ENCODE measurements around the gene ZNF689. TPM values are rescaled to one million over a fixed set of nuclear protein-coding genes. Genes with fewer than 3 reads are reported as not detected.
A peak's percentile ranks its signal among the peaks of the same experiment; 100 is the strongest.

The ZNF689 gene
- total RNA-seq, 1 donor, result 8.1 TPM

- no peak for DNase-seq (ENCODE audit: low read depth)
- no peak overlapping the region for H3K4me3 ChIP-seq (ENCODE audit: low read depth, low read length)
- no peak for TF ChIP-seq CTCF (IDR thresholded peaks at IDR 0.05; ENCODE audit: insufficient read depth, low read length)
Observed at GRCh38 chr16:30606004-30606403, 4.2 kb downstream of the ZNF689 start.

- TF ChIP-seq CTCF (IDR thresholded peaks at IDR 0.05; ENCODE audit: insufficient read depth, low read length), result no peak
- DNase-seq (ENCODE audit: low read depth), result no peak
Observed at GRCh38 chr16:30605158-30605557, 5.0 kb downstream of the ZNF689 start.

DNA sequence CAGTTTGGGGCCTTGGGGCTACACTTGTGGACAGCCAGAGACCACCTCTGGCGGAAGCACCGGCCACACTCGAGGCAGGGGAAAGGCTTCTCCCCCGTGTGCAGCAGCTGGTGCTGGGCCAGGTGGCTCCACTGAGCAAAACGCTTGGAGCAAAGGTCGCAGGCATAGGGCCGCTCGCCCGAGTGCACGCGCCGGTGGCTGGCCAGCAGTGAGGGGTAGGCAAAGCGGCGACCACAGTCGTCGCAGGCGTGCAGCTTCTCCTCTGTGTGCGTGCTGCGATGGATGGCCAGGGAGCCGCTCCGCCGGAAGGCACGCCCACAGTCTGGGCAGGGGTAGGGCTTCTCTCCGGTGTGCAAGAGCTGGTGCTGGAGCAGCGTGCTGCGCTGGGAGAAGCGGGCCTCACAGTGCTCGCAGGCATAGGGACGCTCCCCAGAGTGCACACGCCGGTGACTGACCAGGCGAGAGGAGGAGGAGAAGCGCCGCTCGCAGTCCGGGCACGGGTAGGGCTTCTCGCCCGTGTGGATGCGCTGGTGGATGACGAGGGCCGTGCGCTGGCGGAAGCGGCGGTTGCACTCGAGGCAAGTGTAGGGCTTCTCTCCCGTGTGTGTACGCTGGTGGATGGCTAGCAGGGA lies 5.8 kb downstream of the ZNF689 start:
- no peak for TF ChIP-seq CTCF (IDR thresholded peaks at IDR 0.05; ENCODE audit: insufficient read depth, low read length)
- DNase-seq (ENCODE audit: low read depth), result no peak
- no peak overlapping the region for H3K4me3 ChIP-seq (ENCODE audit: low read depth, low read length)

More at GRCh38 chr16:30605158-30605557, 5.0 kb downstream of the ZNF689 start:
- H3K4me3 ChIP-seq (ENCODE audit: low read depth, low read length), result no peak overlapping the region

DNA sequence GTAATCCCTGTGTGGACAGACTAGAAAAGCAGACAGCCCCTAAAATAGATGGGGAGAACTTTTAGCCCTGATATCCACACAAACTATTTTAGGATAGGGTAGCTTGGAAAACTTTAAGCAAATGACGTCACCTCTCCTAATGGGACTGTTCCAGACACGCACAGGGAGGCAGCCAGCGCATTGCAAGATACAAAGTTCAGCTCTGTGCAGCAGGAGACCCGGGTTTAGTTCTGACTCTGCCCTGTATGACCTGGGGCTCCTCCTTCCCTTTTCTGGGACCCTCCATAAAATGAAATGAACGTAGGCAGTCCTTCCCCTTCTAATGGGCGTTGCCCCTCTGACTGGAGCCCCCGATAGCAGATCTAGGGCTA lies 6.3 kb downstream of the ZNF689 start:
- no peak overlapping the region for H3K4me3 ChIP-seq (ENCODE audit: low read depth, low read length)
- peak; percentile 27 for DNase-seq (ENCODE audit: low read depth)

GRCh38 chr16:30602616-30603277 lies 7.4 kb downstream of the ZNF689 start:
- H3K4me3 ChIP-seq (ENCODE audit: low read depth, low read length), result no peak overlapping the region
- TF ChIP-seq CTCF (IDR thresholded peaks at IDR 0.05; ENCODE audit: insufficient read depth, low read length), result no peak
- DNase-seq (ENCODE audit: low read depth), result peak; percentile 43

More for the DNA sequence above, 6.3 kb downstream of the ZNF689 start:
- TF ChIP-seq CTCF (IDR thresholded peaks at IDR 0.05; ENCODE audit: insufficient read depth, low read length), result no peak

DNA sequence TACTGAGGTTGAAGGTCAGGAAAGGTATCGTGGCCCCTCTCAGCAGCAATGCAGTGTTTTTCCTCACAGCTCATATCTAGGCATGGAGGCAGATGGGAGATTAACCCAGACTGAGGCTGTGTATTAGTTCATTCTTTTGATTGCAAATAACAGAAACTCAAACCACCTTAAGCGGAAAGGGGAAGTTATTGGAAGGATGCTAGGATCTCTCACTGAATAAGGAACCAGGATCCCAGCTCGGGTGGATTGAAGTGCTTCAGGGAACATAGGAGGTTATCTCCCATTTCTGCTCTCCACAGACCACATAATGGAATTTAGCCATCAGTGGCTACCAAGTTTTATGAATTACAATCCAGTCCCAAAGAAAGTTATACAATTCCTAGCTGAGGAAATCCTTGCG lies 8.2 kb downstream of the ZNF689 start:
- no peak for DNase-seq (ENCODE audit: low read depth)
- no peak overlapping the region for H3K4me3 ChIP-seq (ENCODE audit: low read depth, low read length)
- TF ChIP-seq CTCF (IDR thresholded peaks at IDR 0.05; ENCODE audit: insufficient read depth, low read length), result no peak

All from fibroblast of the aortic adventitia (primary cell).